Neural progenitor cell (in vitro differentiated cells): ENCODE data around the gene PARVA. TPM values are rescaled to one million over a fixed set of nuclear protein-coding genes. Genes with fewer than 3 reads are reported as not detected.

Experiments used
- DNase-seq: peaks from one replicate; pipeline ENCODE4 v3.0.0-alpha.2; 2016; ENCODE audit warnings: low spot score
- H2AFZ ChIP-seq: fragments of 200-600 bp; sonication (generic); replicated peaks from 2 replicates; pipeline ENCODE4 v1.6.1; 2016; ENCODE audit warnings: antibody characterized with exemption
- H3F3A ChIP-seq: fragments of 200-600 bp; sonication (generic); 2 replicates; pipeline ENCODE4 v1.6.1; 2016; ENCODE audit warnings: antibody characterized with exemption, low read depth
- H3K27ac ChIP-seq: fragments of 200-600 bp; sonication (generic); 2 replicates; pipeline ENCODE4 v1.5.1; 2016; ENCODE audit warnings: mild to moderate bottlenecking
- H3K27me3 ChIP-seq: fragments of 200-600 bp; sonication (generic); 2 replicates; pipeline ENCODE4 v1.6.1; 2016; ENCODE audit warnings: mild to moderate bottlenecking, moderate library complexity
- H3K36me3 ChIP-seq: fragments of 200-600 bp; sonication (generic); 2 replicates; pipeline ENCODE4 v1.5.1; 2016
- H3K4me1 ChIP-seq: fragments of 200-600 bp; sonication (generic); 2 replicates; pipeline ENCODE4 v1.6.1; 2016; ENCODE audit warnings: mixed run types
- H3K4me2 ChIP-seq: fragments of 200-600 bp; sonication (generic); 2 replicates; pipeline ENCODE4 v1.6.1; 2016
- H3K4me3 ChIP-seq: fragments of 200-600 bp; sonication (generic); 2 replicates; pipeline ENCODE4 v1.5.1; 2016
- H3K79me2 ChIP-seq: fragments of 200-600 bp; sonication (generic); 2 replicates; pipeline ENCODE4 v1.6.1; 2016; ENCODE audit warnings: low read depth
- H3K9ac ChIP-seq: fragments of 200-600 bp; sonication (generic); 2 replicates; pipeline ENCODE4 v1.6.1; 2016
- H3K9me3 ChIP-seq: fragments of 200-600 bp; sonication (generic); 2 replicates; pipeline ENCODE4 v1.5.1; 2016; ENCODE audit warnings: low read depth
- H4K20me1 ChIP-seq: fragments of 200-600 bp; sonication (generic); 2 replicates; pipeline ENCODE4 v1.6.1; 2016; ENCODE audit warnings: low read depth
- H3K27ac Mint-ChIP-seq: 3 replicates; pipeline ENCODE4 v1.8.0; 2021; ENCODE audit warnings: mixed read lengths
- H3K27me3 Mint-ChIP-seq: 2 replicates; pipeline ENCODE4 v1.8.0; 2022; ENCODE audit warnings: low read depth, mild to moderate bottlenecking, inconsistent platforms, moderate library complexity, mixed read lengths; ENCODE audit not compliant: insufficient read depth
- H3K36me3 Mint-ChIP-seq: 3 replicates; pipeline ENCODE4 v1.8.0; 2021; ENCODE audit warnings: mixed read lengths
- H3K4me1 Mint-ChIP-seq: 3 replicates; pipeline ENCODE4 v1.8.0; 2021; ENCODE audit warnings: mixed read lengths
- H3K4me3 Mint-ChIP-seq: 3 replicates; pipeline ENCODE4 v1.8.0; 2021; ENCODE audit warnings: mild to moderate bottlenecking, moderate library complexity, mixed read lengths
- H3K9me3 Mint-ChIP-seq: 3 replicates; pipeline ENCODE4 v1.8.0; 2020; ENCODE audit warnings: mixed read lengths
- CTCF ChIP-seq: fragments of 200-600 bp; sonication (generic); IDR thresholded peaks from 2 replicates; pipeline ENCODE4 v1.5.1; 2017; ENCODE audit warnings: antibody characterized with exemption, mild to moderate bottlenecking
- EZH2 ChIP-seq: fragments of 200-600 bp; sonication (generic); IDR thresholded peaks from 2 replicates; pipeline ENCODE4 v1.6.1; 2017; ENCODE audit warnings: antibody characterized with exemption, mild to moderate bottlenecking, moderate library complexity
- EZH2phosphoT487 ChIP-seq: fragments of 200-600 bp; sonication (generic); IDR thresholded peaks from 2 replicates; pipeline ENCODE4 v1.6.1; 2017; ENCODE audit warnings: antibody characterized with exemption
- total RNA-seq: library from RNA; depleted of rRNA; stranded (reverse); fragments of >200 nt; gene quantifications from 2 replicates; pipeline ENCODE4 v1.2.3, GENCODE V29; 2015; ENCODE audit warnings: low replicate concordance

PARVA gene
- total RNA-seq, 1 donor from 2014 or later, result 15.3 TPM

- no peak overlapping the region for H3K27ac ChIP-seq
- no peaks in the 10 kb centered on the region for H3K79me2 ChIP-seq
- TF ChIP-seq EZH2phosphoT487 (no peak), EZH2 (no peak), CTCF (no peak)
- no peak overlapping the region for H2AFZ ChIP-seq
- Mint-ChIP-seq H3K27me3 (peaks cover 5% of the 10 kb centered on the region), H3K36me3 (no peaks in the 10 kb centered on the region), H3K4me3 (no peak overlapping the region), H3K9me3 (peaks cover 2% of the 10 kb centered on the region), H3K4me1 (peaks cover 15% of the 10 kb centered on the region), H3K27ac (no peak overlapping the region)
- H3K9me3 ChIP-seq, result no peaks in the 10 kb centered on the region
- no peak overlapping the region for H3K4me2 ChIP-seq
- no peaks in the 10 kb centered on the region for H3K27me3 ChIP-seq
- H3K4me1 ChIP-seq, result peaks cover 15% of the 10 kb centered on the region
- DNase-seq, result no peak
- H3K4me3 ChIP-seq, result no peak overlapping the region
- H3K9ac ChIP-seq, result no peak overlapping the region
- H3K36me3 ChIP-seq, result no peaks in the 10 kb centered on the region
- H4K20me1 ChIP-seq, result no peaks in the 10 kb centered on the region
- peaks cover 8% of the 10 kb centered on the region for H3F3A ChIP-seq
These were observed 183.5 kb downstream of the PARVA start for GRCh38 chr11:12560861-12561260.

GRCh38 chr11:12564012-12564411 lies 186.6 kb downstream of the PARVA start:
- H3K36me3 Mint-ChIP-seq, result no peaks in the 10 kb centered on the region
- no peak overlapping the region for H3K27ac Mint-ChIP-seq
- no peak for TF ChIP-seq EZH2phosphoT487
- no peak for TF ChIP-seq EZH2
- no peak for TF ChIP-seq CTCF
- H3K27me3 ChIP-seq, result no peaks in the 10 kb centered on the region
- no peaks in the 10 kb centered on the region for H3K36me3 ChIP-seq
- no peak for DNase-seq
- no peak overlapping the region for H3K4me2 ChIP-seq
- no peaks in the 10 kb centered on the region for H4K20me1 ChIP-seq
- no peak overlapping the region for H3K9ac ChIP-seq
- no peak overlapping the region for H2AFZ ChIP-seq
- H3K27me3 Mint-ChIP-seq, result peaks cover 3% of the 10 kb centered on the region
- no peak overlapping the region for H3K4me3 Mint-ChIP-seq
- H3K4me1 Mint-ChIP-seq, result no peaks in the 10 kb centered on the region
- H3K9me3 Mint-ChIP-seq, result peaks cover 2% of the 10 kb centered on the region
- no peak overlapping the region for H3K4me3 ChIP-seq
- H3K9me3 ChIP-seq, result no peaks in the 10 kb centered on the region
- H3K27ac ChIP-seq, result no peak overlapping the region
- no peaks in the 10 kb centered on the region for H3K4me1 ChIP-seq
- no peaks in the 10 kb centered on the region for H3K79me2 ChIP-seq
- no peaks in the 10 kb centered on the region for H3F3A ChIP-seq

- no peaks in the 10 kb centered on the region for H3K4me1 ChIP-seq
- no peaks in the 10 kb centered on the region for H3F3A ChIP-seq
- H3K4me3 ChIP-seq, result no peak overlapping the region
- DNase-seq, result no peak
- H3K9ac ChIP-seq, result no peak overlapping the region
- H3K9me3 ChIP-seq, result no peaks in the 10 kb centered on the region
- no peaks in the 10 kb centered on the region for H3K27me3 ChIP-seq
- Mint-ChIP-seq H3K27me3 (peaks cover 3% of the 10 kb centered on the region), H3K36me3 (no peaks in the 10 kb centered on the region), H3K9me3 (peaks cover 2% of the 10 kb centered on the region), H3K4me1 (no peaks in the 10 kb centered on the region), H3K27ac (no peak overlapping the region), H3K4me3 (no peak overlapping the region)
- H4K20me1 ChIP-seq, result no peaks in the 10 kb centered on the region
- no peak overlapping the region for H2AFZ ChIP-seq
- H3K36me3 ChIP-seq, result no peaks in the 10 kb centered on the region
- no peak overlapping the region for H3K27ac ChIP-seq
- TF ChIP-seq CTCF (no peak), EZH2phosphoT487 (no peak), EZH2 (no peak)
- H3K79me2 ChIP-seq, result no peaks in the 10 kb centered on the region
- no peak overlapping the region for H3K4me2 ChIP-seq
These were observed 188.0 kb downstream of the PARVA start for GRCh38 chr11:12565406-12565805.
